Lower leg skin (tissue), 3 donors: ENCODE measurements around the gene ACAN.

Experiments used
- POLR2A ChIP-seq, 2 donors: fragments of 450-650 bp; IDR thresholded peaks; one replicate each; pipeline ENCODE4 v1.6.1; 2016 to 2017; ENCODE audit warnings: antibody characterized with exemption in 2 of 2, mild to moderate bottlenecking in 1 of 2, moderate library complexity in 1 of 2
- TF ChIP-seq, protein P1 (sequence below), 3 donors: fragments of 450-650 bp; IDR thresholded peaks; one replicate each; pipeline ENCODE4 v1.5.1; 2016; ENCODE audit warnings: antibody characterized with exemption in 3 of 3, mild to moderate bottlenecking in 3 of 3, moderate library complexity in 2 of 3

- TF ChIP-seq, protein P1, sequence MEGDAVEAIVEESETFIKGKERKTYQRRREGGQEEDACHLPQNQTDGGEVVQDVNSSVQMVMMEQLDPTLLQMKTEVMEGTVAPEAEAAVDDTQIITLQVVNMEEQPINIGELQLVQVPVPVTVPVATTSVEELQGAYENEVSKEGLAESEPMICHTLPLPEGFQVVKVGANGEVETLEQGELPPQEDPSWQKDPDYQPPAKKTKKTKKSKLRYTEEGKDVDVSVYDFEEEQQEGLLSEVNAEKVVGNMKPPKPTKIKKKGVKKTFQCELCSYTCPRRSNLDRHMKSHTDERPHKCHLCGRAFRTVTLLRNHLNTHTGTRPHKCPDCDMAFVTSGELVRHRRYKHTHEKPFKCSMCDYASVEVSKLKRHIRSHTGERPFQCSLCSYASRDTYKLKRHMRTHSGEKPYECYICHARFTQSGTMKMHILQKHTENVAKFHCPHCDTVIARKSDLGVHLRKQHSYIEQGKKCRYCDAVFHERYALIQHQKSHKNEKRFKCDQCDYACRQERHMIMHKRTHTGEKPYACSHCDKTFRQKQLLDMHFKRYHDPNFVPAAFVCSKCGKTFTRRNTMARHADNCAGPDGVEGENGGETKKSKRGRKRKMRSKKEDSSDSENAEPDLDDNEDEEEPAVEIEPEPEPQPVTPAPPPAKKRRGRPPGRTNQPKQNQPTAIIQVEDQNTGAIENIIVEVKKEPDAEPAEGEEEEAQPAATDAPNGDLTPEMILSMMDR (IDR thresholded peaks at IDR 0.05): no peak
- no peak for TF ChIP-seq POLR2A (IDR thresholded peaks at IDR 0.05)
These were observed 55.7 kb downstream of the ACAN start for GRCh38 chr15:88858934-88859333.
